ENCODE data around the gene ARL15. TPM values are rescaled to one million over a fixed set of nuclear protein-coding genes. Genes with fewer than 3 reads are reported as not detected.

ARL15 gene
- total RNA-seq, 6 experiments from 2014 or later: 9.8 to 16.0 (median 13.4) TPM

GRCh38 chr5:54004697-54005096 is 305.7 kb downstream of the ARL15 start:
- Mint-ChIP-seq H3K27ac (no peak overlapping the region), H3K9me3 (no peaks in the 10 kb centered on the region), H3K36me3 (ENCODE audit: low read depth) (no peaks in the 10 kb centered on the region), H3K4me3 (no peak overlapping the region), H3K27me3 (ENCODE audit: insufficient read depth) (no peaks in the 10 kb centered on the region), H3K4me1 (ENCODE audit: low read depth) (peaks cover 23% of the 10 kb centered on the region)
- no peak for TF ChIP-seq CTCF (IDR thresholded peaks at IDR 0.05)
- DNase-seq: no peak

GRCh38 chr5:54002779-54003178 is 307.6 kb downstream of the ARL15 start:
- Mint-ChIP-seq H3K36me3 (ENCODE audit: low read depth) (no peaks in the 10 kb centered on the region), H3K27ac (no peak overlapping the region), H3K4me1 (ENCODE audit: low read depth) (peaks cover 4% of the 10 kb centered on the region), H3K9me3 (no peaks in the 10 kb centered on the region), H3K4me3 (no peak overlapping the region), H3K27me3 (ENCODE audit: insufficient read depth) (no peaks in the 10 kb centered on the region)
- TF ChIP-seq CTCF (IDR thresholded peaks at IDR 0.05): no peak
- DNase-seq: no peak

DNA sequence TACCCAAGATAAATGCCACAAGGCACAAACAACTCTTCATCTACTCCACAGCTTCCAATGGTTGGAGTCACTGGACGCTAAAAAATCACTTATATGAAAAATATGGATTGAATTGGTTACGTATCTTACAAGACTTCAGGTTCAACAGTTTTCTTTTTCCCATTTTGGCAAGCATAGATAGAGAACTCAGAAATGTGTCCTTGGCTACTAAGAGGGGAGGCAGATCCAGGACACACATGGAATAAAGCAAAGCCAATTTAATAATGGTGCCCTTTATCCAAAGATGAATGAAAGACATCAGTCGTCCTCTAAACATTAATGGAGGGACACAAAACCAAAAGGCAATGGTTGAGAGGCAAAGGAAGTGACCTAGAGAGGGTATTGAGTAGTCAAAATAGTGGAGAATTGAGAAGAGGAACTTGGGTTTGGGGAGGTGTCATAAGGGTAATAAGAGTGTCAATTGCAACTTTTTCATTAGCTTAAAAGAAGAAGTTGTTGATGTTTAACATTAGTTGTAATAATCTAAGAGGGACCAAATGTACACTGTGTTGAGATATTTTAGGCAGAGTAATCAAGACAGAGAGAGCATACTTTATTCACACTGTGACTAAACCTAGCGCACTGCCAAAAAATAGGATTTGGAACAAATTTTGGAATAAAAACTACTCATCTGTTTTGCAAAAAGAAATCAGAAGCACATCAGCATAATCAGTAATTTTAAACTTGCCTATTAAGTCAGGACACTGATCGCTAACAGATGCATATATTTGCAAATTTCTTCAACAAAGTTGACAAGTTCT is 308.2 kb downstream of the ARL15 start:
- H3K9me3 Mint-ChIP-seq: no peaks in the 10 kb centered on the region
- no peak overlapping the region for H3K4me3 Mint-ChIP-seq
- no peak overlapping the region for H3K27ac Mint-ChIP-seq
- no peaks in the 10 kb centered on the region for H3K36me3 Mint-ChIP-seq (ENCODE audit: low read depth)
- no peaks in the 10 kb centered on the region for H3K27me3 Mint-ChIP-seq (ENCODE audit: insufficient read depth)
- H3K4me1 Mint-ChIP-seq (ENCODE audit: low read depth): no peaks in the 10 kb centered on the region
- no peak for TF ChIP-seq CTCF (IDR thresholded peaks at IDR 0.05)
- DNase-seq: no peak

GRCh38 chr5:54000011-54000410 is 310.4 kb downstream of the ARL15 start:
- Mint-ChIP-seq H3K4me1 (ENCODE audit: low read depth) (no peaks in the 10 kb centered on the region), H3K36me3 (ENCODE audit: low read depth) (no peaks in the 10 kb centered on the region), H3K27me3 (ENCODE audit: insufficient read depth) (no peaks in the 10 kb centered on the region), H3K4me3 (no peak overlapping the region), H3K9me3 (no peaks in the 10 kb centered on the region), H3K27ac (no peak overlapping the region)
- DNase-seq: no peak
- no peak for TF ChIP-seq CTCF (IDR thresholded peaks at IDR 0.05)

DNA sequence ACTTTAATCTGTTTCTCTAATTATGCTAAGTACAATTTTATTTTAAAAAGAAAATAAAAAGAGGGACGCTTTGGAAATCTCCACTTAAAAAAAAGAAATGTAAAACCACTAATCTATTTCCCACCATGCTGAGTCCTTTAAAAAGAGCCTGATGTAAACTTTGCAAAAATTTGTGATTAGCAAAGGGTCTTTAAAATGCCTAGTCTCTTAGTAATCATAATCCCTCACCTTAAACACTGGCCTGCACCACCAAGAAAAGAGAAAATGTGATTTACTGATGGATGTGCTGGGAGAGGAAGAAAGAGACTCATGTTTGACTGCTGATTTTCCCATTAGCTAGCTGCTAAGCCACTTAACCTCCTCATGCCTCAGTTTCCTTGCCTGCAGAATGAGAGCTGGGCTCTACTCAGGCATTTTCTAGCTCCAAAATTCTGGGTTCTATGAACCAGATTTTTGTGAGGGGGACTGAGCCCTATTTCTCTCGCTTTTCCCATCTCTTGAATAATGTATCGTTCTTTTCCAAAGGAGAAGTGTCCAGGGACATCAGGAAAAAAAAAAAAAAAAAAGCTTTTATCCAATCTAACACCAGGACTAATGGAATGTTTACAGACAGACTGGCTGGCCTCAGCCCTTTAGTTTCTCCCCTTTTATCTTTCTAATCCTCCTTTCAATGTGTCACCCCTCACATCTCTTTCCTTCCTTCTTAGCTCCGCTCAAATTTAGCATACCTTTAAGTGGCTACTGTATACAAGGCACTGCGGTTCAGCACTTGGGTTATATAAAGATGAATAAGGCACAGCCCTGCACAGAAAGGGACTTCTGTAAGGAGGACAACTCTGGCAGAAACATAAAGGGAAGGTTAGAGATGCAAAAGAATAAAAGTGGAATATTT is 312.4 kb downstream of the ARL15 start:
- H3K27ac Mint-ChIP-seq: no peak overlapping the region
- no peak for DNase-seq
- no peaks in the 10 kb centered on the region for H3K36me3 Mint-ChIP-seq (ENCODE audit: low read depth)
- TF ChIP-seq CTCF (IDR thresholded peaks at IDR 0.05): no peak
- H3K4me3 Mint-ChIP-seq: no peak overlapping the region
- H3K27me3 Mint-ChIP-seq (ENCODE audit: insufficient read depth): no peaks in the 10 kb centered on the region
- H3K4me1 Mint-ChIP-seq (ENCODE audit: low read depth): peaks cover 15% of the 10 kb centered on the region
- H3K9me3 Mint-ChIP-seq: no peaks in the 10 kb centered on the region

Data from HFFc6 (cell line).